ENCODE results near the gene NRP1.

Gene NRP1

DNA sequence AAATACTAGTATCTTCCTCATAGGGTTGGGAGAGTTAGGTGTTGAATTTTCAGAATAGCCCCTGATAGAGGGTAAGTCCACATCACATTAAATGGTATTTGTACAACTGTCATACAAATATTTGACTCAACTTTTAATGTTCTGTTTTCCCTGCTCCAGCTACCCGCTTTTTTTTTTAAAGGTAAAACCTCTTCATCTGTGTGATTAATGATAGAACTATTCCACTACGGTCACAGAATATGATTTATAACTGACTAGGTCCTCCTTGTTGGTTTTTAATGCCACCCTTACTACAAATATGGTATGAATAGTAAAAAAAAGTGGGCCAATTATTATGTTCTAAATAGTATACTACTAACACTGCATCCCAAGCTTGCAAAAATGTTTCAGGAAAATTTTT, 15.6 kb upstream of the NRP1 start:
- no peak for DNase-seq

GRCh38 chr10:33349268-33349667, 14.8 kb upstream of the NRP1 start:
- no peak for DNase-seq

- DNase-seq: no peak
These were observed 12.7 kb upstream of the NRP1 start for GRCh38 chr10:33347211-33347610.

DNA sequence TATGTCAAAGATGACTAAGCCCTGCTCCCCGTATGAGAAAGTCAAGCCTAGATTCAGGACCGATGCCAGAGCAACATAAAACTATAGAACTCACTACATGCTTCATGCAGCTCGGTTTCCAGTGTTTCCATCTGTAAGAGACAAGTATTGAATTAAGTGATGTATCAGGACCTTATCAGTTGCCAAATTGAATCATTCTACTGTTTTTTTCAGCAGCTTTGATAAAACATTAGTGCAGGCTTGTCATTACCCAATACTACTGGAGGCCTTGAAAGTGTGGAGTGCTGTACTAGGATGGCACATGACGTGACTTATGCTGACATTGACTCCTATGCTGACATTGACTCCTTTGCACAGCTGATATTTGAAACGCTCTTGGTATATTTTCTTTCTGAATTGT, 10.8 kb upstream of the NRP1 start:
- DNase-seq: no peak

DNA sequence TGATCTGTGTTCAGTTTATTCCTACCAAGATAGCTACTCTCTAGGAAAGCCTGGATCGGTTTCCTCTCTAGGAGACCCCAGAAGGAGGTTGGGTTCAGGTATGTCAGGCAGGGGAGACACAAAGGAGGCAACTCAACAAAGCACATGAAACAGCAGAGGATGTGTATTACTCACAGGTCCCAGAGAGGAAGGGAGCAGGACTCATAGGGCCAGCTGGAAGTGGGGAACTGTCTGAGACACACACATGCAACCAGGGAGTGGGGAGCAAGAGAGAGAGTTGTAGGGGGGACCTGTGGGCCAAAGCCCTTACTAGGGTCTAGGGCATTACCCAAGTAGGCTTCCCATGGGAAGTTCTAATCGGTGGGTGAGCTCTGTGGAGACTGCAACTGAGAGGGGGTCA, 10.2 kb upstream of the NRP1 start:
- no peak for DNase-seq

DNA sequence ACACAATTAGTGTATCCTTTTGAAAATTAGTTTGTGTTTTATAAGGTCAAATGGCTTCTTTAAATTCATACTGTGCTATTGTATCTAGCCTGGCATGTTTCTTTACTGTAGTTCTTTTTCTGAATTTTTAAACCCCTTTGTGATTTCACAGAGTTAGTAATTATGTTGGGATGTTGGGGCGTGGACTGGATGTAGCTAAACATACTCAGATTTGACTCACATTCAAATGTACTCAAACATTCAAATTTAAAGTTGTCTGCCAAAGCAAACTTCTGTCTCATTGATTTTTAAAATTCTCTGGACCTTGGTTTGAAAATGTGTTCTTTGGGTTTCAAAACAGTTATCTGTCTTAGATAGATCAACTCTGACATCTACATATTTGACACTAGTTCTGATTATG, 7.2 kb upstream of the NRP1 start:
- DNase-seq: no peak

DNA sequence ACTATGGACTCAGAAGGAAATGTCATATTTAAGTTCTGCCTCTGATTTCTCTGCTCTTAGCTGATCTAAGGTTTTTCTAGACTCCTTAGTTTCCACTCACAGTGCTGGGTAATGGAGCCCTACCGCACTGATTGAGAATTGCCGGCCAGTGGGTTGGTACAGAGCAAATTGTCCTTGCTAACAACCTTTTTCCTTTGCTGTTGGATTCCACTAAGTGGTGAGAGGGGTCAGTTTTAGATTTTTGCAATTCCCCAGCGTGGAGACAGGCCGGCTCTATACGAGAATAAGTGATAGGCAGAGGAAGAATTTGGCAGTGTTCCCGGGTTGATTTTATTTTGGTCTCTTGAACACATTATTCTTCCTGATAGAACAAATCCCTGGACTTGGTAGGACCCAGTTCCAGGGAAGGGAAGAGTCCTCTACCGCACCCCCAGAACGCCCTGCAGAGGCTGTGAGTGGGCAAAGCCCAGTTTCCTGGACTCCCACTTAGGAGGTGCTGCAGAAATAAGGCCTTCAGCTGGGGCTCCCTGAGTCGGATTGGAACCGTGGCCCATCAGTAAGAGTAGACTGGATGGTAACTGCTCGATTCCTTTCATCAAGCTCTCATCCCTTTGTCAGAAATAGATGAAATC, 3.0 kb upstream of the NRP1 start:
- DNase-seq: peak in 18 of 58 donors; percentile 2 to 66 (median 41)

DNA sequence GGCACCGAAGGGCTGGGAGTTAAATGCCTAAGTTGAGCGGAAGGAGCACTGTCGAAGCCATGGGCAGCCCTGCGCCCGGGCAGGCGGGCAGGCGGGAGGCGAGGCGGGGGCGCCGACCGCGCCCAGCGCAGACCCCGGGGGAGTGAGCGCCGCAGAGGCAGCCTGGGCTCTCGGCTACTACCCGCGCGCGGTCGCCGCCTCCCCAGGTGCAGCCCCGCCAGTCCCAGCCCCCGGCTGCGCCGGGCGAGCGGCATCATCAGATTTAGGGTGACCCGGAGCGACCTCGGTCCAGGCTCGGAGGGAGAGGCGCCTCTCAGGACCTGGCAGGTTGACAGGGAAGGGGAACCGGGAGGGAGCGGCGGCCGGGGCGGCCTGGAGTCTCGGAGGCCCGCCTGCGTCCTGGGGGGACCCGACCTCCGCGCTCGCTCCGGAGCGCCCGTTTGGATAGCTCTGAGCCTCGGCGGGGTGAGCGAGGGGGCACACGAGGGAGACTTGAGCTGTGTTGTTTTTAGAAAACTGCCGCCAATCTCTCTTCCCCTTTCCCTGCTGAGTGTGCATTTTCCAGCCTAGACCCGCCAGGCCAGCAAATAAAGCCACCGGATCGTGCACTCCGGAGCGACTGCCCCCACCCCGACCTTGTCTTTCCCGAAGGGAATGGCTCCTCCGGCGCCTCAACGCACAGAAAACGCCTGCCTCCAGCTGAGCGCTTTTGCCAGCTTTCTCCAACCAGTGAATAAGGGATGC, 2.3 kb upstream of the NRP1 start:
- peak in 31 of 58 donors; percentile 9 to 66 (median 32) for DNase-seq

DNA sequence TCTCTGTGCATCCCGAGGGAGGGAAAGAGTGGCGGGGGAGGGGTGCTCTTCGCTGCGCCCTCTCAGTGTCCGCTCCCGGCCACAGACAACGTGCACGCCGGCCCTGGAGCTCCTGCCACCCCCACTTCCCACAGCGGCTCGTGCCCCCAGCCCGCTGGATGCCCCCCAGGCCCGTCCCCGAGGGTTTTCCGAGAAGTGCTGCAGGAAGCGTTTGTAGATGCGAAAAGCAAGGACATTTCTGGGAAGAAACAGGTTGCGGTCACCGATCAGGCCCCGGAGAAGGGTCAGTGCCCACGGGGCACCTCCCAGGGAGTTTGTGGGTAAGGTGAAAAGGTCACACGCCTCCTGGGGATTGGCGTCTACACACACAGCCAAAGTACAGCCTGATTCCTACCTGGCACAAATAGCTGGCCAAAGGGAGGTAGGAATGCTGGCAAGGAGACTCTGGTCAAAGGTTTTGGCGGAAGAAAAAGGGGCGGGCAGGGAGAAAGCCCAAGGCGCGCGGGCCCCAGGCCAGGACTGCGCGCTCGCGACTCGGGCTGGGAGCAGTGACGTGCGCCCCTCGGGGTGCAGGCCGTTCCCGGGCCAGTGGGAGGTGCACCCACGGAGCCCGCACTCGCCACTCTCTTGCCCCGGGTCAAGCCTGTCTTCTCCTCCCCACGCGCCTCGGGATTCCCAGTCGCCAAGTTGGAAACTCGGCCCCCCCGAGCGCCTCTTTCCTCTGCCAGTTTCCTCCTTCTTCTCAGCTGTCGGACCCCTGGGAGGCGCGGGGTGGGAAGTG, 1.5 kb upstream of the NRP1 start:
- DNase-seq: peak in 33 of 58 donors; percentile 14 to 70 (median 36)

DNA sequence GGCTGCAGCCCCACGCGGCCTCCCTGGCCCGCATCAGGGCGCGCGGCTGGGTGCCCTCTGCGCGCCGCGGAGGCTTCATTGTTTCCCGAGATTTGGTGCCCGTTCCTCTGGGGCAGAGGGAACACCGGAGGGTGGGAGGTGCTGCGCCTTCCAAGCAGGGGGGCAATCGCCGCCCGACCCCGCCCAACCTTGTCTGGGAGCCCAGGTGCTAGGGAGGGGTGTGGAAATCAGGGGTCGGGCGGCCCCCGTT, 1.0 kb upstream of the NRP1 start:
- DNase-seq: peak in 3 of 58 donors; percentile 21 to 64 (median 54)

- DNase-seq: peak in 54 of 58 donors; percentile 9 to 86 (median 59)
These were observed 511 bp upstream of the NRP1 start for GRCh38 chr10:33334805-33335550.

GRCh38 chr10:33333260-33334101, 986 bp downstream of the NRP1 start:
- DNase-seq: no peak

GRCh38 chr10:33332183-33333065, 2.0 kb downstream of the NRP1 start:
- DNase-seq: no peak

DNA sequence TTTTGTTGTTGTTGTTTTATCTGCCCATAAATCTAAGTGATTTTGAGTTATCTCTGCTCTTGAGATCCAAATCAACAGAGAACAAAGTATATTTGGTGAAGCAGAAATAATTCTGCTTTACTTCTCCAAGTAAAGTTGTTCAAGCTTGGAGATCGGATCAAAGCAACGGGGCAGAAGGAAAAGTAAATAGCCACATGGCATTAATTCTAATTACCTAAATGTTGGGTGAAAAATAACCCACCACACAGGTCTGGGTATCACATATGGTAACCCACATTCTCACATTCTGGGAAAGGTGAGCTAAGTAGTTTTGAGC, 3.1 kb downstream of the NRP1 start:
- DNase-seq: no peak

GRCh38 chr10:33330543-33331378, 3.7 kb downstream of the NRP1 start:
- DNase-seq: peak in 57 of 58 donors; percentile 4 to 87 (median 65)

- DNase-seq: no peak
These were observed 5.3 kb downstream of the NRP1 start for GRCh38 chr10:33329178-33329577.

GRCh38 chr10:33328253-33328652, 6.2 kb downstream of the NRP1 start:
- no peak for DNase-seq

- DNase-seq: no peak
These were observed 6.7 kb downstream of the NRP1 start for GRCh38 chr10:33327751-33328150.

GRCh38 chr10:33326933-33327332, 7.5 kb downstream of the NRP1 start:
- DNase-seq: no peak

Measured in anterior cingulate cortex (tissue), 58 donors.